NCI-H748 (cell line): ENCODE measurements around the gene TEKT1.
"Not testable (repeated sequence)": the region's sequence is repeated elsewhere in the genome, so short reads cannot be mapped to it uniquely, and the experiment has no call there.

Experiments used
- DNase-seq: peaks from one replicate; lab custom pipeline; 2025; ENCODE audit not compliant: unreplicated experiment; lab: John Stamatoyannopoulos, UW

Gene TEKT1

GRCh38 chr17:6816368-6816767, 15.2 kb downstream of the TEKT1 start:
- not testable (repeated sequence) for DNase-seq

- peak; percentile 14 for DNase-seq
Observed at GRCh38 chr17:6815775-6816174, 15.8 kb downstream of the TEKT1 start.

DNA sequence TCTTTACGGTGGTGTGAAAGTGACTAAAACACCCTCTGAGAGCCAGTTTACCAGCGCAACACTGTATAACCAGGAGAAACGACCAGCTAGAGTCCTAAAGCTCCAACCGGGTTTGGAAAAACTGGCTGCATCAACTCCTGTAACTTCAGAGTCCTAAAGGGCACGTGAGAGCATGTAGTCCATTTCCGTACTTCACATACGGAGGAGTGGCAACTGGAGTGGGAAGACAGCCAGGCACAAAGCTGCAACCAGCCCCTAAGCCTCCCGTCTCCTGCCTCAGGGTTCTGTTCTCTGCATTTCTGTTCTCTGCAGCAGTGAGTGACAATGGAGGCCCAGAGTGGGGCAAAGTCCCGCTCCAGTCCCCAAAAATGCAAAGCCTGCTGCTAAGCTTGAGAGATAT, 19.2 kb downstream of the TEKT1 start:
- DNase-seq, result no peak

DNA sequence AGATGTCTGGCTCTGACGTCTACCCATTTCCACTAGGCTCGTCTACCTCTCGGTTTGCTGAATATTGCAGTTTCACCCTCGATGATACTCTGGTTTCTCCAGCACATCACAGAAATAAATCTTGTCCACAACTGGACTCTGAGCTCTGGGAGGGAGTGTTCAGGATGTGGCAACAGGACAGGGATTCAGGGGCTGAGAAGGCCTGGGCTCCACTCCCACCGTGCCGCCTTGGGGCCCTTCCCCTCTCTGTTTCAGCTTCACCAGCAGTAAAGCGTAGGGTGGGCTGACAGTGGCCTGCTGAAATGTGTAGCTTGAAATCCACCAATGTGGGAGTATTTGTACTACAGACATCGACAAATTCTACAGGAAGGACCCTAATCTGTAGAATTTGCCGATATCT, 20.0 kb downstream of the TEKT1 start:
- no peak for DNase-seq

DNA sequence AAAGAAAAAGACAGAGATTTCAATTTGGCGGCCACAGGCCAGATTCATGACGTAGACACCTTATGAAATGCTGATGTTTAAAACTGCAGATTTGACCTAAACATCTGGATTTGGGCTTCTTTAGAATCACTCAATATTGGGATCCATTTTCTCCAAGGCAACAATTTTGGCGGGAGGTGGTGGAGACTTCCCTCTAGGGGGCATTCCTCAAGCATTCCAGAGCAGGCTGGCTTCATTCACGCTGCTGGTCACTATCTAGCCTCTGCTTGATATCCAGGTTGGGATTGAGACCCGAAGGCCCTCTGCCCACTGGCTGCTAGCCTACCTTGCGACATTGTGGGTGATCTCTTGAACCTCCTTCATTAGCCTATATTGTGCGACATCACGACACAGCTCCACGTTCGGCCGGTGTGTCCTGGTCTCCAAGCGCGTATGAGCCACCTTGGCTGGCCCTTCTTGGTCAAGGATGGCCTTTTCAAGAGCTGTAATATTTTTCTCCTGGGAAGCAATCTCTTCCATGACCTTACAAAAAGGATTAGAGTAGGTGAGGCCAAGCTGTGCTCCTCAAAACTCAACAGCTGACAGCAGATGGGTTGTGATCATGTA, 31.0 kb downstream of the TEKT1 start:
- DNase-seq, result no peak

DNA sequence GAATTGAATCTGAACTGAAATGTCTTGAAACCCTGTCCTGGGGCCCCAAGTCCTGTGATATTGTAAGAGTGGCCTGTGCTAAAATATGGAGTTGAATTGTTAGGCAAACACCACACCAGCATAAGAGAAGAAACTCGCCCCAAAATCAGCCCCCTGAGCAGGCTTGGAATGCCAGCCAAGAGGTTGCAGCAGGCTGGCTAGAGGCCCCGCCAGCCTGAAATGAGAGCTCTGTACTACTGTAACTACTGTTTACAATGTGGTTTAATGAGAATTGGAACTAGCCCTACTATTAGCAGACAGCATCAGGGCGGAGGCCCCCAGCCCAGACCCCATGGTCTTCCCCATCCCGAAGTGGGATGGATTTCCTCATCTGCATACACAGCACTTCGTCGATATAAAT, 31.8 kb downstream of the TEKT1 start:
- no peak for DNase-seq

DNA sequence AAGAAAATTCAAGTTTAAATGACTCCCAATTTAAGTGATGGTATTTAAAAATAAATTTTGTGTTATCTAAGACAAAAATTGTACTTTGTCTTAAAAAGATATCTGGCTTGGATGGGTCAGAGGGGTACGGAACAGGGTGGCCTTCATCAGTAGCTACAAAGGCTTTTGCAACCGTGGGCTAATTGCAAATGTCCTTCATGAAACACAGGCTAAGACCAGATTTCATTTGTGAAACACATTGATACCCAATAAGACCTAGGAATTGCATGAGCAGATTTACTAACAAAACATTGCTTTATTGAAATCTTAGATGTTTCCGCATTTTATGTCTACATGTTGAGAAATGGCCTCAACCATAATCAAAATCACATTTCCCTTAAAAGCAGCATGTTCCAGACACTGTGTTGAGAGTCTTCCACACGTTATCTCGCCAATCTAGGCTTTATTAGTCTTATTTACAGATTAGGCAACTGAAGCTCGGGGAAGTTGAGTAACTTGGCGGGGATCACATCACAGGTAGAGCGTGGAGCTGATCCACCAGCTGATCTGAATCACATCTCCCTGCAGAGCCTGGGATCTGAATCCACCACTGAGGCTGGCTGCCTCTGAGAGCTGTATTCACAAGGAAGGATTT, 33.7 kb downstream of the TEKT1 start:
- DNase-seq, result no peak

- no peak for DNase-seq
Observed at GRCh38 chr17:6796887-6797490, 34.5 kb downstream of the TEKT1 start.

- DNase-seq, result no peak
Observed at GRCh38 chr17:6796017-6796886, 35.3 kb downstream of the TEKT1 start.

GRCh38 chr17:6793748-6794493, 37.6 kb downstream of the TEKT1 start:
- no peak for DNase-seq

DNA sequence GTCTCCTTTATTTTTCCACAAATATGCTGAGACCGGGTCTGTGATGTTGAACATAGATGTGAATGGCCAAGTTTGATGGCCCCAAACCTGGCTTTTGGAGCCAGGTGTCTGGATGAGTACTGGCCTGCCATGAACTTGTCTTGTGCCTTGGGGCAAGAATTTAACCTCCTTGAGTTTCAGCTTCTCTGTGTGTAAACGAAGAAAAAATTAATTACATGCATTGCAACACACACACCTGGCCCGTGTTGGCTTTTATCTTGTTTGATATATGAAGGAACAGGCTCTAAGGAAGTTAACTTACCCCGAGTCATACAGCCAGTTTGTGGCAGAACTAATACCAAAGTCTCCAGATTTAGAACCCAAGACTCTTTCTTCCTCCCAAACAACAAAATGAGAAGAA, 42.4 kb downstream of the TEKT1 start:
- DNase-seq, result no peak

DNA sequence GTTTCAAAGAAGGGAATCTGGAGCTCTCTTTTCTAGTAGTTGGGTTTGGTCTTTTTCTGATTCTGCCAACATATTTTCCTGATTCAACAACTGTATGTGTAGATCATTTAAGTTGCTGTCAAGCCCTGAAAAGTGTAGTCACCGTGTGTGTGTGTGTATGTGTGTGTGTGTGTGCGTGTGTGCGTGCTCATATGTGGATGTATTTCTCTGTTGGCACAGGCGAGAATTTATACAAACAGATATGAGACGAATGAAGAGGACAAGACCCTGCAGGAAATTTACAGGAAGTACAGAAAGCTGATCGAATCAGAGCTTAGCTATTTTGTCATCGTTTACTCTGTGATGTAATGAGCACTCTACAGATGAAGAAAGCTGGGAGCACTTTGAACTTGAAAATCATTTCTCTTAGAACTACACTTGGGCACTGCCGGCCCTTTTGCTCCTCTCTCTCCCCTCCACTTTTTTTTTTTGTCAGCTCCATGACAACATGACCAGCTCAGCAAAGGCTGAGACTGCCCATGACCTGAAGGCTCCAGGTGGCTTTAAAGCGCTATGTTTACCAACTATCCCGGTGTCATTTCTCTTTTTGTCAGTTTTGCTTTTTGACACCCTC, 44.3 kb downstream of the TEKT1 start:
- DNase-seq, result no peak

DNA sequence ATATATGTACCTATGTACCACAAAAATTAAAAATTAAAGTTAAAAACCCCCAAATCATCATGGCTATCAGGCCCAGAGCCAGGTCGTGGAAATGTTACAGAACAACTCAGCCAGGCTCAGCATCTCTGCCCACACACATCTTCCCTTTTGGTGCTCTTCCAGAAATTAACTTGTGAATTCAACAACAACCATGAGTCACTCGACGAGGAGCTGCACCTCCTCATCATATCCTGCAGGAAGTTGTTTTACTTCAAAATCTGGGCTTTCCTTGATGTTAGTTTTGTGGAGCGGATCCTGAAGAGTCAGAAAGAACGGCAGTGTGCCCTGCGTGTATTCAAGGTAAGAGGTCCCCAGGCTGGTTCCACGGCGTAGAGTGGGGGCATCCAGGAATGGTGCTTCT, 44.9 kb downstream of the TEKT1 start:
- DNase-seq, result no peak

DNA sequence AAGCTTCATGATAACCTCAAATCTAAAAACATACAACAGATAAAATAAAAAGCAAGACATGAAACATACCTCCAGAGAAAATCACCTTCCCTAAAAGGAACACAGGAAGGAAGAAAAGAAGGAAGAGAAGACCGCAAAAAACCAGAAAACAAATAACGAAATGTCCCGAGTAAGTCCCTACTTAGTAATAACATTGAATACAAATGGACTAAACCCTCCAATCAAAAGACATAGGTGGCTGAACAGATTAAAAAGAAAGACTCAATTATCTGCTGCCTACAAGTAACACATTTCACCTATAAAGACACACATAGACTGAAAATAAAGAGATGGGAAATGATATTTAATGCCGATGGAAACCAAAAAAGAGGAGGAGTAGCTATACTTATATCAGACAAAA, 49.3 kb downstream of the TEKT1 start:
- DNase-seq, result no peak

DNA sequence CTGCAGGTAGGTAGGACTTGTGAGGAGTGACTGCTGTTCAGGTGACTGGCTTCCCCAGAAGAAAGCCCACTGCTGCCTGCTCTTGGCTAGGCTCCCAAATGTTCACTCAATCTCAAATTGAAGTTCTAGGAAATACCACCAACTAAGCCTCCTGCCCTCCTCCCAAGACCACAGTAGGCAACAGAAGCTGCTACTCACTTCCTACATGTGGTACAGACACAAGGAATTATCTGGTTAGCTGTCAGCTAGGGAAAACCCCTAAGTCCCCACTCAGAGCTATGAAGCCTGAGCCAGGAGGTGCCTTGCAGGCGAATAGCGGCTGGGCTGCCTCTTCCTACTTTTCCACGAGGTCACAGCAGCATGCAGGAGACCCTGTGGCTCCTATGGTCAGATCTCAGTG, 50.6 kb downstream of the TEKT1 start:
- no peak for DNase-seq

DNA sequence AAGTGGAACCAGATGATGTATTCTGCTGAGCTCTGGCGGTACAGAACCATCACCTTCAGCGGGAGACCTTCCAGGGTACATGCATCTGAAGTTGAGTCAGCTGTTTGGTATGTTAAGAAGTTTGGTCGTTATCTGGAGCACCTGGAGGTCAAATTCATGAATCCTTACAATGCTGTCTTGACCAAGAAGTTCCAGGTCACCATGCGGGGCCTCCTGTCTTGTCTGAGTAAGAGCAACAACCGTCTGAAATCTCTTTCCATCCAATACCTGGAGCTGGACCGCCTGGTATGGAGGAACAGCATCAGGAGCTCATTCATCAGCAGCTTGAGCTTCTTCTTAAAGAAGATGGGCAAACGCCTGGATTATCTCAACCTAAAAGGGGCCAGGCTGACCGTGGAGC, 51.5 kb downstream of the TEKT1 start:
- DNase-seq, result no peak

DNA sequence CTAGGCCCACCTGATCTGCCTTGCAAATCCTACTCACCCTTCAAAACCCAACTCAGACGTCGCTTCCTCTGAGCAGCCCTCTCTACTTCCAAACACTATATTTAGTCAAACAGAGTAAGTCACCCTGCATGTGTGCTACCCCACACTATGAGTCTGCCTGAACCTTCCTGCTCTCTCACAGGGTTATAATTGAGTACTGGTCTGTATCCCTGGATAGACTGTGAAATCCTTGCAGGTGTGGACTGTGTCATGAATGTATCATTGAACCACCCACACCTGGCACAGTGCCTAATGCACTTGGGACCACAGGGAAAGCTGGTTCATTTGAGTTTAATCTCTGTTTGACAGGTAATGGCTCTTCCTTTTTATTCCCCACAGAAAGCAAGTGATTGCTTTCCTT, 52.1 kb downstream of the TEKT1 start:
- peak; percentile 16 for DNase-seq

- peak; percentile 25 for DNase-seq
Observed at GRCh38 chr17:6775871-6776405, 55.6 kb downstream of the TEKT1 start, which contains the start of gene FBXO39. Gene FBXO39, plus strand, starts transcription at chr17:6776215. Its CDS starts 3,654 bp downstream, at chr17:6779869.

DNA sequence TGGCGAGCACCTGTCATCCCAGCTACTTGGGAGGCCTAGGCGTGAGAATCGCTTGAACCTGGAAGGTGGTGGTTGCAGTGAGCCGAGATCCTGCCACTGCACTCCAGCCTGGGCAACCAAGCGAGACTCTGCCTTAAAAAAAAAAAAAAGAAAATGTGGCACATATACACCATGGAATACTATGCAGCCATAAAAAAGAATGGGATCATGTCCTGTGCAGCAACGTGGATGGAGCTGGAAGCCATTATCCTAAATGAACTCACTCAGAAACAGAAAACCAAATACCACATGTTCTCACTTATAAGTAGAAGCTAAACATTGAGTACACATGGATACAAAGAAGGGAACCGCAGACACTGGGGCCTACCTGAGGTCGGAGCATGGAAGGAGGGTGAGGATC, 56.6 kb downstream of the TEKT1 start:
- DNase-seq, result not testable (repeated sequence)

- no peak for DNase-seq
Observed at GRCh38 chr17:6772016-6772415, 59.5 kb downstream of the TEKT1 start.
